ENCODE measurements around the gene CDC25B.

DNA sequence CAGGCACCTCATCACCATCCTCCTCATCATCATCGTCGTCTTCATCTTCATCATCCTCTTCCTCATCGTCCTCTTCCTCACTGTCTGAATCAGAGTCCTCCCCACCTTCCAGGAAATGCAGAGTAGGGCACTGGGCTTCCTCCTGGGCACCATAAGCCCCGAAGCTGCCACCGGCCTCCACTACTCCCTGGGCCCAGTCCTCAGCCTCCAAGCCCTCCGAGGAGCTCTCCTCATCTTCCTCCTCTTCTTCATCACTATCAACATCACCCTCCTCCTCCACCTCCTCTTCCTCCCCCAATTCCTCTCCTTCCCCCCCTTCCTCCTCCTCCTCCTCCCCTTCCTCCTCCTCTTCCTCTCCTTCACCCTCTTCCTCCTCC, 11.3 kb upstream of the CDC25B start:
- no peak for TF ChIP-seq POLR2A (IDR thresholded peaks at IDR 0.05)
- TF ChIP-seq, protein P1, sequence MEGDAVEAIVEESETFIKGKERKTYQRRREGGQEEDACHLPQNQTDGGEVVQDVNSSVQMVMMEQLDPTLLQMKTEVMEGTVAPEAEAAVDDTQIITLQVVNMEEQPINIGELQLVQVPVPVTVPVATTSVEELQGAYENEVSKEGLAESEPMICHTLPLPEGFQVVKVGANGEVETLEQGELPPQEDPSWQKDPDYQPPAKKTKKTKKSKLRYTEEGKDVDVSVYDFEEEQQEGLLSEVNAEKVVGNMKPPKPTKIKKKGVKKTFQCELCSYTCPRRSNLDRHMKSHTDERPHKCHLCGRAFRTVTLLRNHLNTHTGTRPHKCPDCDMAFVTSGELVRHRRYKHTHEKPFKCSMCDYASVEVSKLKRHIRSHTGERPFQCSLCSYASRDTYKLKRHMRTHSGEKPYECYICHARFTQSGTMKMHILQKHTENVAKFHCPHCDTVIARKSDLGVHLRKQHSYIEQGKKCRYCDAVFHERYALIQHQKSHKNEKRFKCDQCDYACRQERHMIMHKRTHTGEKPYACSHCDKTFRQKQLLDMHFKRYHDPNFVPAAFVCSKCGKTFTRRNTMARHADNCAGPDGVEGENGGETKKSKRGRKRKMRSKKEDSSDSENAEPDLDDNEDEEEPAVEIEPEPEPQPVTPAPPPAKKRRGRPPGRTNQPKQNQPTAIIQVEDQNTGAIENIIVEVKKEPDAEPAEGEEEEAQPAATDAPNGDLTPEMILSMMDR (IDR thresholded peaks at IDR 0.05): no peak

All from prostate gland (tissue), 2 donors.